HEK293 (cell line): ENCODE results near the gene TNFSF4.

Experiments
- REPIN1 ChIP-seq: fragments of 450-650 bp; formaldehyde crosslinking; IDR thresholded peaks from 2 replicates; pipeline ENCODE4 v1.5.1; 2017; ENCODE audit warnings: missing biosample characterization, missing genetic modification characterization, low read depth
- ZEB2 ChIP-seq: fragments of 450-650 bp; formaldehyde crosslinking; IDR thresholded peaks from 2 replicates; pipeline ENCODE4 v1.5.1; 2016; ENCODE audit warnings: missing biosample characterization, missing genetic modification characterization
- ZNF121 ChIP-seq: fragments of 450-650 bp; formaldehyde crosslinking; IDR thresholded peaks from 2 replicates; pipeline ENCODE4 v1.5.1; 2016; ENCODE audit warnings: missing biosample characterization, missing genetic modification characterization
- ZNF138 ChIP-seq: fragments of 450-650 bp; formaldehyde crosslinking; IDR thresholded peaks from 2 replicates; pipeline ENCODE4 v1.5.1; 2016; ENCODE audit warnings: missing biosample characterization, missing genetic modification characterization, borderline replicate concordance
- ZNF24 ChIP-seq: fragments of 450-650 bp; formaldehyde crosslinking; IDR thresholded peaks from 2 replicates; pipeline ENCODE4 v1.5.1; 2016; ENCODE audit warnings: missing biosample characterization, missing genetic modification characterization
- ZNF830 ChIP-seq: fragments of 450-650 bp; IDR thresholded peaks from 2 replicates; pipeline ENCODE4 v1.5.0; 2018; ENCODE audit warnings: missing biosample characterization, missing genetic modification characterization, low read depth, mild to moderate bottlenecking, moderate library complexity
- TF ChIP-seq, protein P1 (sequence below): fragments of 450-650 bp; formaldehyde crosslinking; IDR thresholded peaks from 2 replicates; pipeline ENCODE4 v1.5.1; 2016; ENCODE audit warnings: missing biosample characterization, missing genetic modification characterization
- TF ChIP-seq, protein P2 (sequence below): fragments of 450-650 bp; IDR thresholded peaks from 2 replicates; pipeline ENCODE4 v1.5.1; 2018; ENCODE audit warnings: missing biosample characterization, mild to moderate bottlenecking, missing genetic modification characterization
- TF ChIP-seq, protein P3 (sequence below): fragments of 450-650 bp; formaldehyde crosslinking; IDR thresholded peaks from 2 replicates; pipeline ENCODE4 v1.5.1; 2016; ENCODE audit warnings: missing biosample characterization, missing genetic modification characterization, low read depth
- TF ChIP-seq, protein P4 (sequence below): IDR thresholded peaks from 2 replicates; pipeline ENCODE4 v1.6.1; 2011; ENCODE audit warnings: mild to moderate bottlenecking, low read depth, low read length, borderline replicate concordance
- TF ChIP-seq, protein P5 (sequence below): fragments of 450-650 bp; formaldehyde crosslinking; IDR thresholded peaks from 2 replicates; pipeline ENCODE4 v1.5.1; 2016; ENCODE audit warnings: missing biosample characterization, missing genetic modification characterization
- TF ChIP-seq, protein P6 (sequence below): fragments of 450-650 bp; formaldehyde crosslinking; IDR thresholded peaks from 2 replicates; pipeline ENCODE4 v1.5.1; 2016; ENCODE audit warnings: missing biosample characterization, missing genetic modification characterization
- TF ChIP-seq, protein P7 (sequence below): fragments of 450-650 bp; formaldehyde crosslinking; IDR thresholded peaks from 2 replicates; pipeline ENCODE4 v1.5.1; 2017; ENCODE audit warnings: missing biosample characterization, missing genetic modification characterization

DNA sequence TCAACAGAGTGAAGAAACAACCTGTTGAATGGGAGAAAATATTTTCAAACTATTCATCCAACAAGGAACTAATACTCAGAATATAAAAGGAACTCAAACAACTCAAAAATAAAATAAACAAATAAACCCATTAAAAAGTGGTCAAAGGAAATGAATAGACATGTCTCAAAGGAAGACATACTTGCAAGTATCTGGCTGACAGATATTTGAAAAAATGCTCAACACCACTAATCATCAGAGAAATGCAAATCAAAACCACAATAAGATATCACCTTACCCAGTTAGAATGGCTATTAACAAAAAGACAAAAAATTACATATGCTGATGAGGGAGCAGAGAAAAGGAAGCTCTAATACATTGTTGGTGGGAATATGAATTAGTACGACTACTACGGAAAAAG lies 38.2 kb downstream of the TNFSF4 start:
- TF ChIP-seq, protein P1, sequence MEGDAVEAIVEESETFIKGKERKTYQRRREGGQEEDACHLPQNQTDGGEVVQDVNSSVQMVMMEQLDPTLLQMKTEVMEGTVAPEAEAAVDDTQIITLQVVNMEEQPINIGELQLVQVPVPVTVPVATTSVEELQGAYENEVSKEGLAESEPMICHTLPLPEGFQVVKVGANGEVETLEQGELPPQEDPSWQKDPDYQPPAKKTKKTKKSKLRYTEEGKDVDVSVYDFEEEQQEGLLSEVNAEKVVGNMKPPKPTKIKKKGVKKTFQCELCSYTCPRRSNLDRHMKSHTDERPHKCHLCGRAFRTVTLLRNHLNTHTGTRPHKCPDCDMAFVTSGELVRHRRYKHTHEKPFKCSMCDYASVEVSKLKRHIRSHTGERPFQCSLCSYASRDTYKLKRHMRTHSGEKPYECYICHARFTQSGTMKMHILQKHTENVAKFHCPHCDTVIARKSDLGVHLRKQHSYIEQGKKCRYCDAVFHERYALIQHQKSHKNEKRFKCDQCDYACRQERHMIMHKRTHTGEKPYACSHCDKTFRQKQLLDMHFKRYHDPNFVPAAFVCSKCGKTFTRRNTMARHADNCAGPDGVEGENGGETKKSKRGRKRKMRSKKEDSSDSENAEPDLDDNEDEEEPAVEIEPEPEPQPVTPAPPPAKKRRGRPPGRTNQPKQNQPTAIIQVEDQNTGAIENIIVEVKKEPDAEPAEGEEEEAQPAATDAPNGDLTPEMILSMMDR (tag by site-specific recombination): no peak
- TF ChIP-seq, protein P2, sequence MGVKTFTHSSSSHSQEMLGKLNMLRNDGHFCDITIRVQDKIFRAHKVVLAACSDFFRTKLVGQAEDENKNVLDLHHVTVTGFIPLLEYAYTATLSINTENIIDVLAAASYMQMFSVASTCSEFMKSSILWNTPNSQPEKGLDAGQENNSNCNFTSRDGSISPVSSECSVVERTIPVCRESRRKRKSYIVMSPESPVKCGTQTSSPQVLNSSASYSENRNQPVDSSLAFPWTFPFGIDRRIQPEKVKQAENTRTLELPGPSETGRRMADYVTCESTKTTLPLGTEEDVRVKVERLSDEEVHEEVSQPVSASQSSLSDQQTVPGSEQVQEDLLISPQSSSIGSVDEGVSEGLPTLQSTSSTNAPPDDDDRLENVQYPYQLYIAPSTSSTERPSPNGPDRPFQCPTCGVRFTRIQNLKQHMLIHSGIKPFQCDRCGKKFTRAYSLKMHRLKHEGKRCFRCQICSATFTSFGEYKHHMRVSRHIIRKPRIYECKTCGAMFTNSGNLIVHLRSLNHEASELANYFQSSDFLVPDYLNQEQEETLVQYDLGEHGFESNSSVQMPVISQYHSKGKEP (tag by site-specific recombination): no peak
- TF ChIP-seq REPIN1 (no peak), ZNF121 (tag by site-specific recombination) (no peak), ZNF830 (tag by site-specific recombination) (no peak), ZNF138 (no peak), ZNF24 (tag by site-specific recombination) (no peak), ZEB2 (tag by site-specific recombination) (no peak)
- TF ChIP-seq, protein P3, sequence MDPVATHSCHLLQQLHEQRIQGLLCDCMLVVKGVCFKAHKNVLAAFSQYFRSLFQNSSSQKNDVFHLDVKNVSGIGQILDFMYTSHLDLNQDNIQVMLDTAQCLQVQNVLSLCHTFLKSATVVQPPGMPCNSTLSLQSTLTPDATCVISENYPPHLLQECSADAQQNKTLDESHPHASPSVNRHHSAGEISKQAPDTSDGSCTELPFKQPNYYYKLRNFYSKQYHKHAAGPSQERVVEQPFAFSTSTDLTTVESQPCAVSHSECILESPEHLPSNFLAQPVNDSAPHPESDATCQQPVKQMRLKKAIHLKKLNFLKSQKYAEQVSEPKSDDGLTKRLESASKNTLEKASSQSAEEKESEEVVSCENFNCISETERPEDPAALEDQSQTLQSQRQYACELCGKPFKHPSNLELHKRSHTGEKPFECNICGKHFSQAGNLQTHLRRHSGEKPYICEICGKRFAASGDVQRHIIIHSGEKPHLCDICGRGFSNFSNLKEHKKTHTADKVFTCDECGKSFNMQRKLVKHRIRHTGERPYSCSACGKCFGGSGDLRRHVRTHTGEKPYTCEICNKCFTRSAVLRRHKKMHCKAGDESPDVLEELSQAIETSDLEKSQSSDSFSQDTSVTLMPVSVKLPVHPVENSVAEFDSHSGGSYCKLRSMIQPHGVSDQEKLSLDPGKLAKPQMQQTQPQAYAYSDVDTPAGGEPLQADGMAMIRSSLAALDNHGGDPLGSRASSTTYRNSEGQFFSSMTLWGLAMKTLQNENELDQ: no peak
- TF ChIP-seq, protein P4, sequence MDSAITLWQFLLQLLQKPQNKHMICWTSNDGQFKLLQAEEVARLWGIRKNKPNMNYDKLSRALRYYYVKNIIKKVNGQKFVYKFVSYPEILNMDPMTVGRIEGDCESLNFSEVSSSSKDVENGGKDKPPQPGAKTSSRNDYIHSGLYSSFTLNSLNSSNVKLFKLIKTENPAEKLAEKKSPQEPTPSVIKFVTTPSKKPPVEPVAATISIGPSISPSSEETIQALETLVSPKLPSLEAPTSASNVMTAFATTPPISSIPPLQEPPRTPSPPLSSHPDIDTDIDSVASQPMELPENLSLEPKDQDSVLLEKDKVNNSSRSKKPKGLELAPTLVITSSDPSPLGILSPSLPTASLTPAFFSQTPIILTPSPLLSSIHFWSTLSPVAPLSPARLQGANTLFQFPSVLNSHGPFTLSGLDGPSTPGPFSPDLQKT: no peak
- TF ChIP-seq, protein P5, sequence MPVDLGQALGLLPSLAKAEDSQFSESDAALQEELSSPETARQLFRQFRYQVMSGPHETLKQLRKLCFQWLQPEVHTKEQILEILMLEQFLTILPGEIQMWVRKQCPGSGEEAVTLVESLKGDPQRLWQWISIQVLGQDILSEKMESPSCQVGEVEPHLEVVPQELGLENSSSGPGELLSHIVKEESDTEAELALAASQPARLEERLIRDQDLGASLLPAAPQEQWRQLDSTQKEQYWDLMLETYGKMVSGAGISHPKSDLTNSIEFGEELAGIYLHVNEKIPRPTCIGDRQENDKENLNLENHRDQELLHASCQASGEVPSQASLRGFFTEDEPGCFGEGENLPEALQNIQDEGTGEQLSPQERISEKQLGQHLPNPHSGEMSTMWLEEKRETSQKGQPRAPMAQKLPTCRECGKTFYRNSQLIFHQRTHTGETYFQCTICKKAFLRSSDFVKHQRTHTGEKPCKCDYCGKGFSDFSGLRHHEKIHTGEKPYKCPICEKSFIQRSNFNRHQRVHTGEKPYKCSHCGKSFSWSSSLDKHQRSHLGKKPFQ (tag by site-specific recombination): no peak
- TF ChIP-seq, protein P6, sequence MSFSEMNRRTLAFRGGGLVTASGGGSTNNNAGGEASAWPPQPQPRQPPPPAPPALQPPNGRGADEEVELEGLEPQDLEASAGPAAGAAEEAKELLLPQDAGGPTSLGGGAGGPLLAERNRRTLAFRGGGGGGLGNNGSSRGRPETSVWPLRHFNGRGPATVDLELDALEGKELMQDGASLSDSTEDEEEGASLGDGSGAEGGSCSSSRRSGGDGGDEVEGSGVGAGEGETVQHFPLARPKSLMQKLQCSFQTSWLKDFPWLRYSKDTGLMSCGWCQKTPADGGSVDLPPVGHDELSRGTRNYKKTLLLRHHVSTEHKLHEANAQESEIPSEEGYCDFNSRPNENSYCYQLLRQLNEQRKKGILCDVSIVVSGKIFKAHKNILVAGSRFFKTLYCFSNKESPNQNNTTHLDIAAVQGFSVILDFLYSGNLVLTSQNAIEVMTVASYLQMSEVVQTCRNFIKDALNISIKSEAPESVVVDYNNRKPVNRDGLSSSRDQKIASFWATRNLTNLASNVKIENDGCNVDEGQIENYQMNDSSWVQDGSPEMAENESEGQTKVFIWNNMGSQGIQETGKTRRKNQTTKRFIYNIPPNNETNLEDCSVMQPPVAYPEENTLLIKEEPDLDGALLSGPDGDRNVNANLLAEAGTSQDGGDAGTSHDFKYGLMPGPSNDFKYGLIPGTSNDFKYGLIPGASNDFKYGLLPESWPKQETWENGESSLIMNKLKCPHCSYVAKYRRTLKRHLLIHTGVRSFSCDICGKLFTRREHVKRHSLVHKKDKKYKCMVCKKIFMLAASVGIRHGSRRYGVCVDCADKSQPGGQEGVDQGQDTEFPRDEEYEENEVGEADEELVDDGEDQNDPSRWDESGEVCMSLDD: no peak
- TF ChIP-seq, protein P7, sequence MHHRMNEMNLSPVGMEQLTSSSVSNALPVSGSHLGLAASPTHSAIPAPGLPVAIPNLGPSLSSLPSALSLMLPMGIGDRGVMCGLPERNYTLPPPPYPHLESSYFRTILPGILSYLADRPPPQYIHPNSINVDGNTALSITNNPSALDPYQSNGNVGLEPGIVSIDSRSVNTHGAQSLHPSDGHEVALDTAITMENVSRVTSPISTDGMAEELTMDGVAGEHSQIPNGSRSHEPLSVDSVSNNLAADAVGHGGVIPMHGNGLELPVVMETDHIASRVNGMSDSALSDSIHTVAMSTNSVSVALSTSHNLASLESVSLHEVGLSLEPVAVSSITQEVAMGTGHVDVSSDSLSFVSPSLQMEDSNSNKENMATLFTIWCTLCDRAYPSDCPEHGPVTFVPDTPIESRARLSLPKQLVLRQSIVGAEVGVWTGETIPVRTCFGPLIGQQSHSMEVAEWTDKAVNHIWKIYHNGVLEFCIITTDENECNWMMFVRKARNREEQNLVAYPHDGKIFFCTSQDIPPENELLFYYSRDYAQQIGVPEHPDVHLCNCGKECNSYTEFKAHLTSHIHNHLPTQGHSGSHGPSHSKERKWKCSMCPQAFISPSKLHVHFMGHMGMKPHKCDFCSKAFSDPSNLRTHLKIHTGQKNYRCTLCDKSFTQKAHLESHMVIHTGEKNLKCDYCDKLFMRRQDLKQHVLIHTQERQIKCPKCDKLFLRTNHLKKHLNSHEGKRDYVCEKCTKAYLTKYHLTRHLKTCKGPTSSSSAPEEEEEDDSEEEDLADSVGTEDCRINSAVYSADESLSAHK: no peak
